Sciatic nerve (tissue), 2 donors: ENCODE results near the gene PTPRN2. TPM values are rescaled to one million over a fixed set of nuclear protein-coding genes. Genes with fewer than 3 reads are reported as not detected.
A peak's percentile ranks its signal among the peaks of the same experiment; 100 is the strongest.

Experiments used
- ATAC-seq: fragments of 200-7000 bp; cut with Tn5 transposase; one replicate; pipeline ENCODE4 v1.9.1; 2020; ENCODE audit warnings: mild to moderate bottlenecking, moderate library complexity
- DNase-seq: peaks from one replicate; pipeline ENCODE4 v3.0.0-alpha.2; 2020; ENCODE audit warnings: low spot score
- intact Hi-C: fragments of 100-400 bp; cut with DNase I; formaldehyde crosslinking; loops from one replicate; pipeline ENCODE4 v1.14.2; 2022
- total RNA-seq: library from RNA; stranded (reverse); fragmentation: NEBNext Ultra II Directional; extraction: Animal tissue kit (Norgen Biotek cat#: 25700); gene quantifications from one replicate; pipeline ENCODE4 v1.2.1, GENCODE V29; 2021
- donor health status: DM: no; HTN: no; CAD: no.
- donor health status: DM: no; HTN: no; CAD: no.

The PTPRN2 gene
- total RNA-seq, 1 donor from 2014 or later: 12.7 TPM

DNA sequence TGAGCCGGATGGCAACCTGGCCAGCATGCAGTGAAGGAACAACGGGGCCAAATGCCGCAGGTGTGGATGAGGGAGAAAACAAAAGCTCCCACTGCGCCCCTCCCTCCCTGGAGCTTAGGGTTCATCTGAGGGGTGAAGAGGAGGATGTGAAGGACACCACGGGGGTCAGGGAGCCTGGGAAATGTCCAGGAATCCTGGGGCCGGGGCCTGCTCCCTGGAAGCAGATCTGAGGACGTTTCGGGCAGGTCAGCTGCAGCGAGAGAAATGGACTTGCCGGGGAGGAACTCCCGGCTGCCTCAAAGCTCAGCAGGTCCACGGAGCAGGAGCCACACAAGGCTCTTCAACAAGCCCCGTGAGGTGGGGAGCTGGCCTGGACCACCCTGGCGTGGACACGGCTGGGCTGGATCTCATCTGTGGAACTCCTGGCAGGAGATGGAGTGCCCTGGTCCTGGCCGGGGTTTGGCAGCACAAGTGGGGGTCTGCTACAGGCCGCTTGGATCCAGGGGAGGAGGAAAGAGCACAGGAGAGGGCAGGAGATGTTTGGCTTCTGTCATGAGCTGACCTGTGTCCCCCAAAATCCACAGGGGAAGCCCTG lies 585.0 kb downstream of the PTPRN2 start:
- intact Hi-C loops: no loop called here
- DNase-seq (no peak), ATAC-seq (peak; percentile 22)

DNA sequence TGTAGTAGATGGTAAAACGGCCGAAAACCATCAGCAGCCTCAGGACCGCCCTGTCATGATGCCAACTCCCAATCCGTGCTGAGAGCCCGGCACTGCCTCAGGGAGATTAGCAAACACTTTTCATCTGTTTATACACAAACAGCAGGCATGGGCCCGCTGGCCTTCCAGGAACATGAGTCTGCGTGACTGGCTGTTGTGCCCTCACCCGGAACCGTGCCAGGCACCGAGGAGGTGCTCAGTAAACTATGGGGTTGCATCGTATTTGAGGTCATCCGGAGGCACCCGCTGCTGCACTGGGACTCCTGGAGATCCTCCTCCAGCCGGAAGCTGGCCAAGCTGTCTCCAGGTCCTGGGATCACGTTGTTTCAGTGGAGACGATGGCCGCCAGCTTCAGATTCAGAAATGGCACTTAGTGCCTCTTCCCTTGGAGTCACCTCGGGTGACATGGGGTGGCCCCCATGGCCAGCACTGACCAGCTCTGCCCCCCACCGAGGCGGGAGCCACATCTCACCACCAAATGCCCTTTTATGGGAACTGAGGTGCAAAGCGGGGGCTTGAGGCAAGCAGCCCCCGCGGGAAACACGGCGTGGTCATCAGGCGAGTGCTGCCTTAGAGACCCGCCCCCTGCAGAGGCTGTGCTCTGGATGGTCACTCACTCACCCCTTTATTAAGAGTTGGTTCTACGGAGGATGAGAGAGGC lies 585.9 kb downstream of the PTPRN2 start:
- no peak for DNase-seq

DNA sequence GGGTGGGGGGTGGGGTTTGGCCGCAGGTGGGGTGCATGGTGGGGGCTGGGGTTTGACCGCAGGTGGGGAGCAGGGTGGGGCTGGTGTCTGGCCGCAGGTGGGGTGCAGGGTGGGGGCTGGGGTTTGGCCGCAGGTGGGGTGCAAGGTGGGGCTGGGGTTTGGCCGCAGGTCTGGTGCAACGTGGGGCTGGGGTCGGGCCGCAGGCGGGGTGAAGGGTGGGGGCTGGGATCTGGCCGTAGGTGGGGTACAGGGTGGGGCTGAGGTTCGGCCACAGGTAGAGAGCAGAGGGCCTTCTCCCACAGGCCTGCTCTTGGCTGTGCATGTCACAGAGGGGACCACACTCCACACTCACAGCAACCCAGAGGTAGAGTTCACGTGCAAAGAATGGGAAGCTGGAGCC lies 586.6 kb downstream of the PTPRN2 start:
- no peak for ATAC-seq
- no peak for DNase-seq
- intact Hi-C loops: no loop called here

More for the DNA sequence above, 585.9 kb downstream of the PTPRN2 start:
- intact Hi-C loops: no loop called here
- no peak for ATAC-seq

DNA sequence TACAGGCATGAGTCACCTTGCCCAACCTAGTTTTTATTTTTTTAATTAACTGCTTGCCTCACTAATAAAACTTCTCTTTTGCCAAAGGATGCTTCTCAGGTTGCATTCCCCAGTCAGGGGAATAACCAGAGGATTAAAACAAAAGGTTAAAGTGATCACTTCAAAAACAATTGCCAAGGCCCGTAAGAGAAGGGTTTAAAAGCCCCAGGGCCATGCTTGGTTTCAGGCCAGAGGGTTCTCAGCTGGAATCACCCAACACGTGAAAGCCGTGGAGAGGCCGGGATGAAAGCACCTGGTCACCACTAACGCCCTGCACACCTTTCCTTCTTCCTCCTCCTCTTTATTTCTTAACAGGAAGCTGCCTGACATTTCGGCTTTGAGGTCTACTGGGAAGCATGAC lies 587.5 kb downstream of the PTPRN2 start:
- ATAC-seq: no peak
- intact Hi-C loops: no loop called here
- no peak for DNase-seq

DNA sequence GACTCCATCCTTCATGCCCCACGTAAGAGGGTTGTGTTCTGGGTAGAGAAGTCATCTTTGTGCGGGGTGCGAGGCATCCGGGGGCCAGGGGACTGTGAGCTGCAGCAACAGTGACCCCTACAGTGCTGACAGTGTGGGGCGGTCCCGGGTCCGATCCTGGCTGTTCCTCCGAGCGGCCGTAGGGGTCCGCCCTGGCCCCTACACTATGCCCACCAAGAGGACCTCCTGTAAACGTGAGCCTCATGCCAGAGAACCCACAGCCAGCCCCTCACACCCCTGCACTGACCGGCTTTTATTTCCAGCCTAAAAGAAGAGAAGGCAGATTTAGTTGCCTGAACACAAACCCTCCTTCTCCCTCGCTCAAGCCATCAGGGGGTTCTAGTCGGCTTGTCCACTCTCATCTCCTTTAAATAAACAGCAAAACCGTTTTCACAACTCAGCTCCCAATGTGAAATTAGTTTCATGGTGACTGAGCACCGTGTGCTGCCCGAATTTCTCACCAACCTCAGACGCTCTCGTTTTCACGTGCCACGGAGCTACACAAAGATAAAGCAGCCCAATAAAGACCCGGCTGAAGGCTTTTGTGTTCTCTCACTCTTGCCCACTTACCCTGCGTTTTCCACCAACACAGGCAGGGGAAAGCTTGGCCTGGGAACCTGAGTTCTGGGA lies 588.6 kb downstream of the PTPRN2 start:
- no peak for ATAC-seq
- no peak for DNase-seq
- intact Hi-C loops: no loop called here

DNA sequence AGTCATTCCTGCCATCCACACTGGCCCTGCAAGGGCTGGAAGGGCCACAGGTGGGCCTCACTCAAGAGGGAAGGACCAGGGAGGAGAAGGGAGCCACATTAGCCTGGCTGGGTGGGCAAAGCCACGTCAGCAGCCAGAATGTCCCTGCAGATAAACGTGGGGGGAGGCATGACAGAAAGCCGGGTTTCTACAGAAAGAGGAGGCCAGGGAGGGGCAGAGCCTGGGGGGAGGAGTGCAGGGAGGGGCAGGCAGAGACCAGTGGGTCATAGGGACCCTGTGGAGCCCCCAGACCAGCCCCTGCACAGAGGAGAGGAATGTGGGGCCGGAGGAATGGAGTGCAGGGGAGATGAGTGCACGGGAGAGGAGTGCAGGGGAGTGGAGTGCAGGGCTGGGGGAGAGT lies 590.2 kb downstream of the PTPRN2 start:
- DNase-seq: no peak
- intact Hi-C loops: no loop called here
- ATAC-seq: no peak

DNA sequence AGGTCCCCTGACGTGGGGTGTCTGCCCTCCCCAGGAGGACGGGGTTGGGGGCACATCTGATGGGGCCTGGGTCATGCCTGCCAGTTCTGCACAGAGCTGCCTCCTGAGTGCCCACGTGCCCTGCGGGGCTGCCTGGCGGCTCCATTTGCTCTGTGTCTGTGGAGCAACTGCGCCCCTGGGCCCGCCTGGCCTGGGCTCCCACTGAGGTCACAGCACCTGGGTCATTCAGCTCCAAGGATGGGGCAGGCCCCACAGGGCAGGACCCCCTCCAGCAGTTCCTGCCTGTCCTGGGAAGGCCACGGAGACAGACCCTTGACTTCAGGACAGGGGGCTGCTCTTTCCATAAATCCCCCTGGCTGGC lies 590.6 kb downstream of the PTPRN2 start:
- ATAC-seq (no peak), DNase-seq (no peak)
- intact Hi-C loops: no loop called here

DNA sequence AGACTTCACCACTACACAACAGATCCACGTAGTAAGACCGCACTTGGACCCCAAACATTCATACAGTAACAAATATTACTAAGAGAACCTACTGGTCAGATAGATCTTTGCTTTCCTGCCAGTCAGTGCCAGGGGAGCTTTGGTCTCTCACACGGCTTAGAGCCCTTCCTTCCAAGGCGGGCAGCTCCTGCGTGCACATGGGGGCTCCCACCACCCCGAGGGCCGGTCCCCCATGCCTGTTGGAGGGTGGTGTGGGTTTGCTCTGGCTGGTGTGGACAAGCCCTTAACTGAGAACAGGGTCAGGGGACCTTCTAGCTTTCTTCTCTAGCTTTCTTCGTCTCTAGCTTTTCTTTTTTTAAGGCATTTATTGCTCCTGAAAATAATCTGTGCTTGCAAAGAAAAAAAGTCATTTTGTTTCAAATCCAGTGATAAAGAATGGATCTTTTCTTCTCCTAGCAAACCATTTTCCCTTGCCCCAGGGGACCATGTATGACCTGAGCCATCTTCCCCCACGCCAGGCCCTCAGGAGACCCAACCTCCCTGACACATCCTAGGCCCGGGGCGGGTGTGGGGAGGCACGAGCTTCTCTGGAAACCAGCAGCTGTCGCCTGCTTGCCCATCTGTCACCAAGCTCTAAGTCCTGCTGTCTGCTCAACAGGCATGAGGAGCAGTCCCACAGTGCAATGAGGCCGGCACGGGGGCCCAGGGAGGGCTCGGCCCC lies 591.1 kb downstream of the PTPRN2 start:
- intact Hi-C loops: no loop called here
- ATAC-seq (no peak), DNase-seq (no peak)

DNA sequence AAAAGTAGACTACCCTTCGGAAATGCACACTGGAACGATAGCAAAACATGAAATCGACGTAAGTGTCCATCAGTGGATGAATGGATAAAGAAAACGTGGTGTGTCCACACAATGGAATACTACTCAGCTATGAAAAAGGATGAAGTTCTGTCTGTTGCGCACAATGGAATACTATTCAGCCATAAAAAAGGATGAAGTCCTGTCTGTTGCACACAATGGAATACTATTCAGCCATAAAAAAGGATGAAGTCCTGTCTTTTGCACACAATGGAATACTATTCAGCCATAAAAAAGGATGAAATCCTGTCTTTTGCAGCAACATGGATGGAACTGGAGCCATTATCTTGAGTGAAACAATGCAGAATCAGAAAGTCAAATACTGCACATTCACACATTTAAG lies 591.8 kb downstream of the PTPRN2 start:
- intact Hi-C loops: no loop called here
- DNase-seq: no peak
- ATAC-seq: no peak

DNA sequence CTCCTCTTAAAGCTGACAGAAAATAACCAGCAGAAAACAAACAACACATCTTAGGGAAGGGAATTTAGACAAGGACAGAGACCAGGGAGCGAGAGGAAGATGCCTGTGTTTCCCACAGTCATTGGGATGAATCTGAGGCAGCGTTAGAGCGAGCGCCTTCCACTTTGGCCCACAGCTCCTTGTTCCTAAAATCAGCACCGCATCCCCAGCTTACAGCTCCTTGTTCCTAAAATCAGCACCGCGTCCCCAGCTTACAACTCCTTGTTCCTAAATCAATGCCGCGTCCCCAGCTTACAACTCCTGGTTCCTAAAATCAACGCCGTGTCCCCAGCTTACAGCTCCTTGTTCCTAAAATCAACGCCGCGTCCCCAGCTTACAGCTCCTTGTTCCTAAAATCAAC lies 593.3 kb downstream of the PTPRN2 start:
- DNase-seq (no peak), ATAC-seq (no peak)
- intact Hi-C loops: no loop called here

DNA sequence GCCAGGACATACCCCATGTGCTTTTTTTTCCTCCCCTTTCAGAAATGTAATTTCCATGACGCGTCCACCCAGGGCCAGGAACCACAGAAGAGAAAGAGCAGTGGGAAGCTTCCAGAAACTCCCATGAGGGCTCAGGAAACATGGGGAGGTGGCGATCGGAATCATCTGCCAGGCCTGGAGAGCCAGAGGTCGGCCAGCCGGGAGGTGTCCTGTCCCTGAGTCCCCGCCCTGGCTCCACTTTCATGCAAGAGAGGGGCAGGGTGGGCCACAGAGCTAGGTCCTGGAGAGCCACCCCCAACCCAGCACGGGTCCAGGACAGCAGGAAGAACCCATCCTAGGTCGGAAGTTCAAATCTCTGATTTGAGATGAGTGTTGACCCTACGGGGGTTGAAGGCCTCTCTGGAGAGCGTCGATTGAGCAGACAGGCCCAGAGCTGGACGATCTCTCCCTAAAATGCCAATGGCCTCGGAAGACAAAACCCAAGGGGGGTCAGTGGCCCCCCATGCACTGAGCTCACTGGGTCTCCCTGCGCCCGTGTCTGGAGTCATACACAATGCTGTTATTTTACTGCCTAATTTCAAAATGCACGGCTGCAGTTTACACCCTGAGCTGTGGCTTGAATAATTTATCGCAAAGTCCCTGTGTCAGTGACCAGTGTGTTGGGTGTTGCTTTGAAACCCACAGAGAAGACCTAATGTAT lies 594.1 kb downstream of the PTPRN2 start:
- no peak for ATAC-seq
- DNase-seq: no peak
- intact Hi-C loops: no loop called here

DNA sequence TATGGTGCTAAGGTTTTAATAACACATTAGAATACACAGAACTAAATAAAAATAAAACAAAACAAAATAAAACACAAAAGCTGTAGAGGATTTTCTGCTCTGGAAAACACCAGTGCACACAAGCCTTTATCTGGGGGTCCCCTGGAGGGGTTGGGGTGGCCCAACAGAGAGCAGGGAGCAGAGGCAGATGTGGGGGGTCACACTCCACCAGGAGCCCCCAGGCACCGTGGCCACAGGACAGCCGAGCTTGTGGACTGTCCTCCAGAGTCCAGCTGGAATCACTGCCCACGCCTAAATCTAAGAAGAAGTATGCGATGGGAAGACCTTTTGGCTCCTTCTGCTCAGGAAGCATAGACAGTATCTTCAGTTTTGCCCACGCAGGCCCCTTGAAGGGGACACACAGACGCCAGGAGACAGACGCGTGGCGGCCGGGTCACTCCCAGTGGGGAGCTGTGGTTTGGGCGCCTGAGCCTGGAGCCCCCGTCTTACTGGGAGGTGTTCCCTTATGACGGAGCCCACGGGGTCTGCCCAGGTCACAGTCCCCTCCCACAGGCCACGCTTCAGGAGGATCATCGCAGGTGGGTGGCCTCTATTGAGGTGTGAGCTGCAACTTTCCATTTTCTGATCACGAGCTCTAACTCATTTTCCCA lies 595.0 kb downstream of the PTPRN2 start:
- ATAC-seq (no peak), DNase-seq (no peak)
- intact Hi-C loops: no loop called here

DNA sequence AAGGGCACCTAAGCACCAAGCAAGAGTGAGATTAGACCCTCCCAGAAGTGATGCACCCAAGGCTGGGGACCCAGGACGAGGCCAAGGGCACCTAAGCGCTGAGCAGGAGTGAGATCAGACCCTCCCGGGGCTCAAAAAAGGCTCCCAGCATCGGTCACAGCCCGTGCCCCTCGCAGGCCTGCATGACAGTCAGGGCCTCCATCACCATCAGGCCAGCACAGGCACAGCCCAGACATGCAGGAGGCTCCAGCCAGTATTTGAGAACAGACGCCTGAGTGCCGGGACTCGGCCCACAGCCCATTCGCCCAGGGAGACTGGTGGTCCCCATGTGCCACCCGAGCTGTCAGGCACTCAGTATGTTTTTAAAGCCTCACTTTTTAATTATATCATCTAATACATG lies 595.9 kb downstream of the PTPRN2 start:
- ATAC-seq (no peak), DNase-seq (no peak)
- intact Hi-C loops: no loop called here

DNA sequence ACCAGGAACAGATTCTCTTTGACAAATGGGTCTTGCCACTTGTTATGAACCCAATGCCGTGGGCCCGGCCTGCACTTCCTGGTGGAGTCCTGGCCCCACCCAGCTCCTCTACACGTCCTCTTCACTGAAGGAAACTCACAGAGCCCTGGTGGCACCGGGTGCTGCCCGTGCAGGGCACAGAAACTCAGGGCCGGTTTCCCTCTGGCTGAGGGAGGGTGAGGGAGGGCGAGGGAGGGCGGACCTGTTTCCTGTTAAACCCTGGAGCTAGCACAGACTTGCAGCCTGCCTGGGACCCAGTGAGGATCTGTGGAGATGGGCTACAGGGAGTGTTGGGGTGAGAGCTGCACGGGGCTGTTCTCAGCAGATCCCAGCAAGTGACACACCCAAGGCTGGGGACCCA lies 596.3 kb downstream of the PTPRN2 start:
- DNase-seq (no peak), ATAC-seq (peak; percentile 22)
- intact Hi-C loops: no loop called here

DNA sequence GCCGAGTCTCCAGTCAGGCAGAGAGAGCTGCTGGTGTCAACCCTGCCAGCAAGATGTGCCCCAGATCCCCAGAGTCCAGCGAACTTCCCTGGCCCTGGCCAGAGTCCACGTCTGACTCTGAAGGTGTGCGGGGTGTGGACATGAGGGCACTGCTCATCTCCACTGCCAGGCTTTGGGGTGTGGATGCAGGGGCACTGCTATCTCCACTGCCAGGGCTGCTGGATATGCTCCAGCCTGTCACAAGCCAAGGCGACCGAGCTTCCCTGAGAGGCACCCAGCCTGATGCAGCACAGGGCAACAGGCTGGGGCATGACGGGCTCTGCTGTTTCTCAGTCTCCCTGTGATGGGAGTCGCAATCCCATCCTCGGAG lies 596.8 kb downstream of the PTPRN2 start:
- DNase-seq: no peak
- no peak for ATAC-seq
- intact Hi-C loops: no loop called here

DNA sequence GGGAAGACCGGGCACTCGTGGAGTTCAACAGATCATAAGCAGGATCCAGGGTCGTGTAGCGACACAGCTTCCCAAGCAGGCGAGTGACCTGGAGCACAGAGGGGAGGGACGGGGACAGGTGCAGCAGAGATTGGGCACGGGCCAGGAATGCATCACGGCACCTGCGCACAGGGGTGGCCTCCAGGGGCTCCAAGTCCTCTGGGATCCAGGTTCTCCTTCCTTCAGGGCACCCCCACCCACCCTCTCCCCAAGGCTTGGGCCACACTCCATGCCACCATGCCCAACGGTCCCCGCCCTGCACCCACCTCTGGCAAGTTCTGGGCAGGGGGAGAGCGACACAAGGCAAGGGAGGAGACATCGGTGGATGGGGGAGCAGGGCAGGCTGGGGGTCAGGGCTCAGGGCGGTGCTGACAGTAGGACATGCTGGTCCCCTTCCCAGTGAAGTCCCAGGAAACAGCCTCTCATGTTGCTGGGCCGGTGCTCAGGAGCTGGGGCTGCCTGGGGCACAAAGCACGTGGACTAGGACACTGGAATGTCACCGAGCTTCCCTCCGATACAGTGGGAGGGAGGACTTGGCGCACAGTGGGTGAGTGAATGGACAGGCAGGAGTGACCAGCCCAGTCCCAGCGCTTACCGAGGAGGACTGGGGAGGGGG lies 597.3 kb downstream of the PTPRN2 start:
- DNase-seq: no peak
- no peak for ATAC-seq
- intact Hi-C loops: no loop called here

DNA sequence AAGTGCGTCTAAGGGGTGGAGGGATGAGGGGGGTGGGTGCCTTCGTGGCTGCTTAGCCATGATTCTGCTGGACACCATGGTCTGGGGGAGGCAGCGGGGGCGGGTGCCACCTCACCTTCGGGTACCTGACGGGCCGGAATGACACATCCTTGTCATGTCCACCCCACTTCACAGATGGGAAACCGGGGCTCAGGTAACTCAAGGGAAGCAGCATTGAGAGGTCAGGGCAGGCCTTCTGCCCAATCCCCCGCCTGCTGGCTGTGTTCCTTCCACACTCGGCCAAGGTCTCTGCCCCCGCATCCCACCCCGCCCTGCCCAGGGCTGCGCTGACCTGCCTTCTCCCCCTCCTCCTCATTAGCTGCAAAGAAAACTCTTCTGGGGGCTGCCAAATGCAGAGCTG lies 598.0 kb downstream of the PTPRN2 start:
- no peak for DNase-seq
- intact Hi-C loops: no loop called here
- ATAC-seq: no peak

DNA sequence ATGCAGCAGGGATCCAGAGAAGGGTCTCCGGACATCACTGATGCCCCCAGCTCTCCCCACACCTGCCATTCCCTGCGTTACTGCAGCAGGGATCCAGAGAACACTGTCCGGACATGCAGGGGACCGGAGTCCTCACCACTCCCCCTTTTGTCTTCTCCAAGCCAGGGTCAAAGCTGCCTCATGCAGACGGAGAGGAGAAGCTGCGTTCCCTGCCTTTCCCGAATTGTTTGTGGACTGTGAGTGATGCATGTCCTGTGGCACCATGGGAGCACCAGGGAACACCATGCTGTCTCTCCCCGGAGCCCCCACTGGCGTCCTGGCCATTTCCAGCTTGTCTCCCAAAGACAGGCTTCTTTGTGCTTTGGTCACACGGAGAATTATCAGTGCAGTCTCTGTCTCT lies 599.7 kb downstream of the PTPRN2 start:
- DNase-seq: no peak
- intact Hi-C loops: no loop called here
- ATAC-seq: no peak

DNA sequence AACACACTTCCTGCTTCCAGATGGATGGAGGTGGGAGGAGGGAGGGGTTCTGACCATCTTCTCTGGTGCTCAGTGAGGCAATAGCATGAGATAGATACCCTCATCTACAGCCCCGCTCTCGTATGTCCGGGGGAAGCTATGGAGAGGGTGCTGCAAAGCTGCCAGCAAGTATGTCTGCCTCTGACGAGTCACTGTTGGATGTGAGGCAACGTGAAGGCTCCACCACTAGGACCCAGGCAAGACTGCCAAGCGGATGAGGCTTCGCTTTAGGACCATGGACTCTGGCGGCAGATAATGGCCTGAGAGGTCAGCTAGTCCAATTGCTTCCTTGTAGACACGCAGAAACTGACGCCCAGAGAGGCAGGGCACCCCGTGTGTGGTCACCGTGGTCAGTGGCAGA lies 601.6 kb downstream of the PTPRN2 start:
- DNase-seq (no peak), ATAC-seq (no peak)
- intact Hi-C loops: no loop called here
